ENCODE results near the gene SLC37A4.
A peak's percentile ranks its signal among the peaks of the same experiment; 100 is the strongest.
"Not testable (repeated sequence)": the region's sequence is repeated elsewhere in the genome, so short reads cannot be mapped to it uniquely, and the experiment has no call there.

SLC37A4 gene

GRCh38 chr11:119041821-119042514, 11.3 kb upstream of the SLC37A4 start:
- DNase-seq = no peak

- DNase-seq = not testable (repeated sequence)
Observed at GRCh38 chr11:119039471-119039870, 8.8 kb upstream of the SLC37A4 start.

GRCh38 chr11:119038884-119039283, 8.2 kb upstream of the SLC37A4 start:
- no peak for DNase-seq

- no peak for DNase-seq
Observed at GRCh38 chr11:119034813-119035212, 4.1 kb upstream of the SLC37A4 start.

GRCh38 chr11:119033421-119033820, 2.7 kb upstream of the SLC37A4 start:
- DNase-seq = not testable (repeated sequence)

- DNase-seq = no peak
Observed at GRCh38 chr11:119031912-119032280, 1.2 kb upstream of the SLC37A4 start.

- no peak for DNase-seq
Observed at GRCh38 chr11:119030029-119030328, 698 bp downstream of the SLC37A4 start.

GRCh38 chr11:119029340-119030028, 1.2 kb downstream of the SLC37A4 start:
- DNase-seq = peak; percentile 47

- DNase-seq = no peak
Observed at GRCh38 chr11:119029069-119029339, 1.7 kb downstream of the SLC37A4 start.

GRCh38 chr11:119028346-119029068, 2.2 kb downstream of the SLC37A4 start:
- peak; percentile 28 for DNase-seq

GRCh38 chr11:119027561-119028345, 2.9 kb downstream of the SLC37A4 start:
- no peak for DNase-seq

- DNase-seq = no peak
Observed at GRCh38 chr11:119026970-119027369, 3.7 kb downstream of the SLC37A4 start.

GRCh38 chr11:119025978-119026766, 4.5 kb downstream of the SLC37A4 start:
- DNase-seq = no peak

- no peak for DNase-seq
Observed at GRCh38 chr11:119025541-119025940, 5.1 kb downstream of the SLC37A4 start.

- no peak for DNase-seq
Observed at GRCh38 chr11:119025099-119025473, 5.6 kb downstream of the SLC37A4 start.

- no peak for DNase-seq
Observed at GRCh38 chr11:119024430-119025098, 6.1 kb downstream of the SLC37A4 start.

- no peak for DNase-seq
Observed at GRCh38 chr11:119023741-119024140, 6.9 kb downstream of the SLC37A4 start.

GRCh38 chr11:119021631-119022030, 9.0 kb downstream of the SLC37A4 start:
- no peak for DNase-seq

- DNase-seq = no peak
Observed at GRCh38 chr11:119019996-119020395, 10.7 kb downstream of the SLC37A4 start.

GRCh38 chr11:119018074-119018938, 12.4 kb downstream of the SLC37A4 start, which contains the start of the genes RPS25 and TRAPPC4:
Gene RPS25, minus strand, starts transcription at chr11:119018343. Its CDS starts 59 bp downstream, at chr11:119018284.
Gene TRAPPC4, plus strand, starts transcription at chr11:119018766. Its CDS starts 30 bp downstream, at chr11:119018796.
- DNase-seq = peak; percentile 97

GRCh38 chr11:119017377-119017776, 13.3 kb downstream of the SLC37A4 start:
- peak; percentile 37 for DNase-seq

Measured in suppressor macrophage treated with lipopolysaccharide for 4 hours (primary cell).